Stimulated activated CD4-positive, alpha-beta T cell treated with anti-CD3 and anti-CD28 coated beads, TNF-alpha, amount 100 ng/mL, for 24 hours (primary cell): ENCODE data around the gene TSPAN9.

Source experiments
- DNase-seq, 3 experiments: peaks; one replicate each; pipeline ENCODE4 v3.0.0-alpha.2; 2020; ENCODE audit warnings: low read depth in 3 of 3

Gene TSPAN9

GRCh38 chr12:3250034-3250433 is 172.9 kb downstream of the TSPAN9 start:
- no peak for DNase-seq

- DNase-seq: no peak
These were observed 173.4 kb downstream of the TSPAN9 start for GRCh38 chr12:3250576-3250975.

GRCh38 chr12:3251067-3251466 is 173.9 kb downstream of the TSPAN9 start:
- no peak for DNase-seq

- DNase-seq: no peak
These were observed 174.5 kb downstream of the TSPAN9 start for GRCh38 chr12:3251691-3252090.

GRCh38 chr12:3252450-3252891 is 175.3 kb downstream of the TSPAN9 start:
- no peak for DNase-seq

GRCh38 chr12:3253682-3254275 is 176.6 kb downstream of the TSPAN9 start:
- DNase-seq: no peak

GRCh38 chr12:3255057-3255456 is 177.9 kb downstream of the TSPAN9 start:
- no peak for DNase-seq

- no peak for DNase-seq
These were observed 179.0 kb downstream of the TSPAN9 start for GRCh38 chr12:3256103-3256631.

GRCh38 chr12:3257411-3257810 is 180.2 kb downstream of the TSPAN9 start:
- DNase-seq: no peak

- DNase-seq: no peak
These were observed 182.8 kb downstream of the TSPAN9 start for GRCh38 chr12:3259973-3260372.

GRCh38 chr12:3261782-3262359 is 184.7 kb downstream of the TSPAN9 start:
- DNase-seq: no peak

GRCh38 chr12:3262470-3262869 is 185.3 kb downstream of the TSPAN9 start:
- DNase-seq: no peak

GRCh38 chr12:3263282-3263681 is 186.1 kb downstream of the TSPAN9 start:
- no peak for DNase-seq

GRCh38 chr12:3263939-3264922 is 187.1 kb downstream of the TSPAN9 start:
- no peak for DNase-seq

GRCh38 chr12:3265406-3265805 is 188.2 kb downstream of the TSPAN9 start:
- DNase-seq: no peak

- no peak for DNase-seq
These were observed 189.5 kb downstream of the TSPAN9 start for GRCh38 chr12:3266638-3267037.

- no peak for DNase-seq
These were observed 190.5 kb downstream of the TSPAN9 start for GRCh38 chr12:3267690-3268089.

- DNase-seq: no peak
These were observed 192.4 kb downstream of the TSPAN9 start for GRCh38 chr12:3269594-3269993.

- DNase-seq: no peak
These were observed 194.0 kb downstream of the TSPAN9 start for GRCh38 chr12:3271146-3271545.

- DNase-seq: no peak
These were observed 194.5 kb downstream of the TSPAN9 start for GRCh38 chr12:3271639-3272038.

GRCh38 chr12:3272958-3273357 is 195.8 kb downstream of the TSPAN9 start:
- DNase-seq: no peak

- no peak for DNase-seq
These were observed 196.3 kb downstream of the TSPAN9 start for GRCh38 chr12:3273409-3273853.
